ENCODE data around the gene DNM3.

GRCh38 chr1:171919891-171920887, 78.9 kb downstream of the DNM3 start:
- TF ChIP-seq, protein P1, sequence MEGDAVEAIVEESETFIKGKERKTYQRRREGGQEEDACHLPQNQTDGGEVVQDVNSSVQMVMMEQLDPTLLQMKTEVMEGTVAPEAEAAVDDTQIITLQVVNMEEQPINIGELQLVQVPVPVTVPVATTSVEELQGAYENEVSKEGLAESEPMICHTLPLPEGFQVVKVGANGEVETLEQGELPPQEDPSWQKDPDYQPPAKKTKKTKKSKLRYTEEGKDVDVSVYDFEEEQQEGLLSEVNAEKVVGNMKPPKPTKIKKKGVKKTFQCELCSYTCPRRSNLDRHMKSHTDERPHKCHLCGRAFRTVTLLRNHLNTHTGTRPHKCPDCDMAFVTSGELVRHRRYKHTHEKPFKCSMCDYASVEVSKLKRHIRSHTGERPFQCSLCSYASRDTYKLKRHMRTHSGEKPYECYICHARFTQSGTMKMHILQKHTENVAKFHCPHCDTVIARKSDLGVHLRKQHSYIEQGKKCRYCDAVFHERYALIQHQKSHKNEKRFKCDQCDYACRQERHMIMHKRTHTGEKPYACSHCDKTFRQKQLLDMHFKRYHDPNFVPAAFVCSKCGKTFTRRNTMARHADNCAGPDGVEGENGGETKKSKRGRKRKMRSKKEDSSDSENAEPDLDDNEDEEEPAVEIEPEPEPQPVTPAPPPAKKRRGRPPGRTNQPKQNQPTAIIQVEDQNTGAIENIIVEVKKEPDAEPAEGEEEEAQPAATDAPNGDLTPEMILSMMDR (conservative IDR thresholded peaks at IDR 0.05; ENCODE audit: low read depth, low read length): no peak
- no peak for TF ChIP-seq EZH2 (IDR thresholded peaks at IDR 0.05; ENCODE audit: borderline replicate concordance, low read depth, low read length, poor library complexity, severe bottlenecking)

All from A673 (cell line).